GF-D8 (cell line): Measurements from ENCODE around the gene GNG3.
"Not testable (repeated sequence)": the region's sequence is repeated elsewhere in the genome, so short reads cannot be mapped to it uniquely, and the experiment has no call there.

Experiments used
- DNase-seq: peaks from one replicate; lab custom pipeline; 2025; lab: John Stamatoyannopoulos, UW

Gene GNG3

DNA sequence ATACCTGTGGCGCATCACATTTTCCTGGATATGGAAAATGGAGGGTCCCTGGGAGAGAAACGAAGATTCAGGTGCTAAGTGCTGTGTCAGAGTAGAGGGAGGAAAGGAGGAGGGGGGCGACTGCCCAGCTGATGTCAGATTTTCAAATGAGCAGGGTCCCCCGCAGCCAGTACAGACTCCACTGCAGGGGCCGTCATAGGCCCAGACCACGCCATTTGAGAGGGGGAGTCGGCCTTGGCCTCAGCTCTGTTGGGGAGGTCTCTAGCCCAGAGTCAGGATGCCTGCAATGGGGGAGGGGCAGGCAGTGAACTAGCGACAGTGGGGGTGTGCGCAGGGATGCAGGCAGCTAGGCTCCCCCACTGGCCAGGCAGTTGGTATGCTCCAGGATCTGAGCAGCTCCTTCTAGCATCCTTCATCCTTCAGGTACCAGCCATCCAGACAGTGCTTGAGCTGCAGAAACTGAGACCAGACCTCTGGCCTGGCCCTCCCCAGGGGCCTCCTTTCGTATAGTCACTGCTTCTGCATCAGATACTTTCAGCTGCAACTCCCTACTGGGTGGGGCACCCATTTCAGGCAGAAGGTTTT, at the start of gene GNG3, which contains the start of gene BSCL2:
Gene GNG3 (plus strand): TSS at position 400 of the 585 bp plus-strand sequence. CDS start 620 bp downstream, outside the sequence.
Gene BSCL2 (minus strand): TSS at position 148 of the 585 bp plus-strand sequence. CDS start 229 bp downstream, outside the sequence.
- no peak for DNase-seq

- no peak for DNase-seq
Measured at GRCh38 chr11:62664405-62665074, 42.9 kb upstream of the GNG3 start.

- peak; percentile 78 for DNase-seq
Measured at GRCh38 chr11:62665075-62665598, 42.3 kb upstream of the GNG3 start, which contains the start of the genes C11orf98 and CSKMT. Gene C11orf98, minus strand, starts transcription at chr11:62665210. Its CDS starts 41 bp downstream, at chr11:62665169. Gene CSKMT, plus strand, starts transcription at chr11:62665312. Its CDS starts 568 bp downstream, at chr11:62665880.

DNA sequence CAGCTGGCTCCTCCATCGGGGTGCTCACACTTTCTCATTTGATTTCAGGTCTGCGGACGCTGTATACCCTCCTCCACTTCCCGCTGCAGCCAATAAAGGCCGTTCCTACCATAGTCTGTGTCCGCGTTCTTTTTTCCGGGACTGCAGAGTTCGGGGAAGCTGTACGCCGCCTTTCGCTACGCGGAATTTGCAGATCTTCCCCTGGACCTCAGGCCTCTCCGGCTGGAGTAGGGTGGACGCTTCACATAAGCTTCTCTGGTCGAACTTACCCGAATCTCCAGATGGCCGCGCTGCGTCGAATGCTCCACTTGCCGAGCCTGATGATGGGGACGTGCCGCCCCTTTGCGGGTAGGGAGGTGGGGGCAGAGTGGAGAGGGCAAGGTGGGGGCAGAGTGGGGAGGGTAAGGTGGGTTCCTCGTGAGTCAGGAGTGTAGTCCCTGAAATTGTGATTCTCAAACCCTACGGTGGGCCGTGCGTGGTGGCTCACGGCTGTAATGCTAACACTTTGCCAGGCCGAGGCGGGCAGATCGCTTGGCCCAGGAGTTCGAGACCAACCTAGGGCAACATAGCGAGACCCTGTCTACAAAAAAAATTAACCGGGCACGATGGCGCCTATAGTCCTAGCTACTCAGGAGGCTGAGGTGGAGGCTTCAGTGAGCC, 41.7 kb upstream of the GNG3 start:
- DNase-seq = peak; percentile 33

- no peak for DNase-seq
Measured at GRCh38 chr11:62666259-62666926, 41.1 kb upstream of the GNG3 start.

DNA sequence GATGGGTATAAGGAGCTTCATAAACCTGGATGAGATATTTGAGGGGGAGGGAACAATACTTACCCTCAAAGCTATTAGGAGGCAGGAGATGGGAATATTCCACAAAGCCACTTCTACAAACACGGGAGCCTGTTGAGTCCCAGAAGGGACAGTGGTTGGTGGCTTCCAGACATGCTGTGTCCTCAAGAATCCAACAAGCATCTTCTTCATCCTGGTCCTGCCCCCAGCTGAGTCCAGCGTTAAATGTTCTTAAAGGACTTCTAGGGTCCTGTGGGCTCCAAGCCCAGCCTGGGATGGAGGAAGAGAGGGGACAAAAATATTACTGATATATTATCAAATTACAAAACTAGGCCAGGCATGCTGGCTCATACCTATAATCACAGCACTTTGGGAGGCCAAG, 40.0 kb upstream of the GNG3 start:
- no peak for DNase-seq

GRCh38 chr11:62669420-62670161, 37.9 kb upstream of the GNG3 start:
- DNase-seq = no peak

DNA sequence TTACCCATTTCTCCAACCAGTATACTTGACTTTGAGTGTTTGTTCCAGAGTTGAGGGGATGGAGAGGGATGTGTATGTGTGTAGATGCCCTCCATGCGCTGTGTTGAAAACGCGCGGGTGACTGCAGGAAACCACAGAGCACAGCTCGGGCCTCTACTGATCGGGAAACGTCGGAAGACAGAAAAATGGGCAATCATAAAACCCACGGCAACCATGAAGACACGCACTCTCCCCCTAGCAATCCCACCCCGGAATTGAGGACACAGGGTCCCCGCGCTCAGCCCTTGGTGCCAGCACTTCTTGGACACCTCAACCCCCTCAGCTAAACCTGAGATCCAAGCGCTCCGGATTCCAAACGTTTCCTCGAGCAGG, 36.3 kb upstream of the GNG3 start:
- peak; percentile 71 for DNase-seq

GRCh38 chr11:62671608-62672389, 35.7 kb upstream of the GNG3 start, which contains the start of the genes LBHD1 and UQCC3:
Gene LBHD1, minus strand, starts transcription at chr11:62672267. Its CDS starts 2,236 bp downstream, at chr11:62670031.
Gene UQCC3, plus strand, starts transcription at chr11:62671673. Its CDS starts 73 bp downstream, at chr11:62671746.
- DNase-seq = peak; percentile 60

DNA sequence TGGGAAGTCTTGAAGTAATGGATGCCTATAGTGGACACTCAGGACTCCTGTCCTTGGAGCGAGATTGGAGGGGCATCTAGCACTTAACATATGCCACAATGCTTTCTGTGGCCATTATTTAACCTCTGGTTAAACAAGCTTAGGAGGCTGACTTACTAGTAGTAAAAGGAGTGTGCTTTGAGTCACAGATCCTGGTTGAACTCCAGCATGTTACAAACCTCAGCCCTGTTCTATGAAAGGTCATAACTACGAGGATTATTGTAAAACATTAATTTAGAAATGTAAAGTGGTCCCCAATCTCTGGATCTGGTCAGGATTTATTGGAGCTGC, 34.3 kb upstream of the GNG3 start:
- no peak for DNase-seq

DNA sequence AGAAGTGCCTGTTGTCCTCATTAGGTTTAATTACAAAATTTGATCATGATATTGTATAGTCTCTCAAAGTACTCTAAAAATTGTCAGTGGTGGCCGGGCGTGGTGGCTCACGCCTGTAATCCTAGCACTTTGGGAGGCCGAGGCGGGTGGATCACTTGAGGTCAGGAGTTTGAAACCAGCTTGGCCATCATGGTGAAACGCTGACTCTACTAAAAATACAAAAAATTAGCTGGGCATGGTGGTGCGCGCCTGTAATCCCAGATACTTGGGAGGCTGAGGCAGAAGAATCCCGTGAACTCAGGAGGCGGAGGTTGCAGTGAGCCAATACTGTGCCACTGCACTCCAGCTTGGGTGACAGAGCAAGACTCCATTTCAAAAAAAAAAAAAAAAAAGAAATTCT, 32.1 kb upstream of the GNG3 start:
- not testable (repeated sequence) for DNase-seq

DNA sequence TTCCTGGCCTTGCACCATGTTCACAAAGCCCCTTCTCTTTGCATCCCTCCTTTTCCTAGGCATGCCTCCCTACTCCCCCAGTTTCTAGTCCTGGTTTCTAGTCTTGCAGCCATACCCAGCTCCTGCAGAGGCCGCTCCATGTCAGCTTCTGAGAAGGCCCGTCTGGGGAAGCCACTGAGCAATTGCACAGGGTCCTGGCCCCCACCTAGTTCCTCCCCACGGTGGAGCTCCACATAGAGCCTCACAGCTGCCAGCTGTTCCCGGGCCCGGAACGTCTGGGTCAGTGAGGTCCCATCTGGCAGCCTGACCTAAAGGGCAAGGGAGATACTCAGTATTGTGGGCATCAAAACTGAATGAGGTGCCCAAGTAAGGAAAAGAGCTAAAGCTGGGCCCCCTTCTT, 30.8 kb upstream of the GNG3 start:
- DNase-seq = no peak

DNA sequence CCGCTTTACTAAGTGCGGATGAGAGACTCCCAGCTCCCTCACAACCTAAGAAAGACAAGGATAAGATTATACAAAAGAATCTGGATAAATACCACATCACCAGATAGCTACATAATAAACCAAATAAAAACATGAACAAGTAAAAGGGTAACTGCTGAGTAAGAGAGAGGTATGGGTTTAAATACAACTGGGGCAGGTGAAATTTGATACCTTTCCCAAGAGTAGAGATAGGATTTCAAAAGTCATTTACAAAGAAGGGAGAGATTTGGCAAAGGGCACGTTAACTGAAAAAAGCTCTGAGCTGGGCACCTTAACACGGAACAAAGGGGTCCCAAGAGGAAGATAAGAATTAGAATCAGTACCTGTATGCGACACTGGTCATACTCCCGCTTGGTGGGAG, 30.3 kb upstream of the GNG3 start:
- DNase-seq = no peak

GRCh38 chr11:62677714-62678113, 29.8 kb upstream of the GNG3 start:
- DNase-seq = no peak

GRCh38 chr11:62678433-62678769, 29.1 kb upstream of the GNG3 start:
- no peak for DNase-seq

GRCh38 chr11:62678770-62679696, 28.4 kb upstream of the GNG3 start, which contains the start of gene UBXN1:
Gene UBXN1, minus strand, starts transcription at chr11:62679073. Its CDS starts 150 bp downstream, at chr11:62678923.
- peak; percentile 67 for DNase-seq

DNA sequence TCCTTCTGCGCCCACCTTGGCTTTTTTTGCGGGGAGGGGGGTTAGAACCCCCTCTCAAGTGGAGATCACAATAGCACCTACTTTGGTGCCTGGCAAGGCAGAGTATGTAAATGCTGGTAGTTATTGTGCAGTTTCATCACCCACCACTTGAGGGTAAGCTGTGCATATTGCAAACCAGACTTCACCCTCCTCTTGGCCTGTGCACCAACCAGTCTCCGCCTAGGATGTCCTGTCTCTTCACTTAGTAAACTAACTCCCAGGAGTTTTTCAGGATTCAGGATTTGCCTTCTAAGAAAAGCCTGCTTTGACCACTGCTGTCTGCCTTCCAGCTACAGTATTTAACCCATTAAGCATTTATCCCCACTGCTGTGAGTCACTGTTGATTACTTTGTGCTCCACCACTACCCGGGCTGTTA, 26.6 kb upstream of the GNG3 start:
- peak; percentile 63 for DNase-seq

DNA sequence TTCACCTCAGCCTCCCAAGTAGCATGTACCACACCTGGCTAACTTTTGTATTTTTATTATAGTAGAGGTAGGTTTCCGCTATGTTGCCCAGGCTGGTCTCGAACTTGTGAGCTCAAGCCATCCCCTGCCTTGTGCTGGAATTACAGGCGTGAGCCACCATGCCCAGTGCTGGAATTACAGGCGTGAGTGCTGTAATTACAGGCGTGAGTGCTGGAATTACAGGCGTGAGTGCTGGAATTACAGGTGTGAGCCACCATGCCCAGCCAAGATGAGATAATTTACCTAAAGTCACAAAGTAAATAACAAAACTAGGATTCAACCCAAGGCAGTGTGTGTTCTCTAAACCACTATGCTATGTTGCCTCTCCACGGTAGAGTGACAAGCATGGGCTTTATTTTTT, 25.0 kb upstream of the GNG3 start:
- DNase-seq = no peak
